ENCODE results near the gene HCFC1R1.

Gene HCFC1R1

GRCh38 chr16:3012828-3013420 lies 10.8 kb downstream of the HCFC1R1 start, which contains the start of gene CLDN9:
Gene CLDN9 (plus strand): TSS chr16:3012923. CDS start chr16:3013363, 440 bp downstream.
- no peaks in the 10 kb centered on the region for H3K36me3 Mint-ChIP-seq (ENCODE audit: low read depth)
- no peak within 1 kb of the TSS for H3K4me3 Mint-ChIP-seq
- no peak for DNase-seq (ENCODE audit: low spot score)
- H3K27me3 Mint-ChIP-seq (ENCODE audit: low read depth) = peaks cover 15% of the 10 kb centered on the region
- peaks cover 10% of the 10 kb centered on the region for H3K4me1 Mint-ChIP-seq (ENCODE audit: low read depth)
- no peaks in the 10 kb centered on the region for H3K9me3 Mint-ChIP-seq
- H3K27ac Mint-ChIP-seq = no peak within 1 kb of the TSS

- Mint-ChIP-seq H3K27me3 (ENCODE audit: low read depth) (peaks cover 15% of the 10 kb centered on the region), H3K27ac (no peak overlapping the region), H3K9me3 (no peaks in the 10 kb centered on the region), H3K36me3 (ENCODE audit: low read depth) (no peaks in the 10 kb centered on the region), H3K4me3 (no peak overlapping the region), H3K4me1 (ENCODE audit: low read depth) (peaks cover 17% of the 10 kb centered on the region)
- DNase-seq (ENCODE audit: low spot score) = no peak
Measured at GRCh38 chr16:3012246-3012645, 11.5 kb downstream of the HCFC1R1 start.

- Mint-ChIP-seq H3K9me3 (no peaks in the 10 kb centered on the region), H3K4me1 (ENCODE audit: low read depth) (peaks cover 28% of the 10 kb centered on the region), H3K36me3 (ENCODE audit: low read depth) (peaks cover 5% of the 10 kb centered on the region), H3K27ac (no peak overlapping the region), H3K27me3 (ENCODE audit: low read depth) (peaks cover 16% of the 10 kb centered on the region), H3K4me3 (no peak overlapping the region)
- no peak for DNase-seq (ENCODE audit: low spot score)
Measured at GRCh38 chr16:3010510-3010909, 13.2 kb downstream of the HCFC1R1 start.

- no peak for DNase-seq (ENCODE audit: low spot score)
- Mint-ChIP-seq H3K36me3 (ENCODE audit: low read depth) (peaks cover 5% of the 10 kb centered on the region), H3K27me3 (ENCODE audit: low read depth) (peaks cover 18% of the 10 kb centered on the region), H3K27ac (no peak overlapping the region), H3K9me3 (no peaks in the 10 kb centered on the region), H3K4me1 (ENCODE audit: low read depth) (peaks cover 30% of the 10 kb centered on the region), H3K4me3 (no peak overlapping the region)
Measured at GRCh38 chr16:3009568-3010390, 14.0 kb downstream of the HCFC1R1 start.

GRCh38 chr16:3008690-3009037 lies 15.1 kb downstream of the HCFC1R1 start:
- Mint-ChIP-seq H3K27me3 (ENCODE audit: low read depth) (peaks cover 13% of the 10 kb centered on the region), H3K27ac (no peak overlapping the region), H3K4me3 (peak overlapping the region; percentile 70), H3K36me3 (ENCODE audit: low read depth) (peaks cover 5% of the 10 kb centered on the region), H3K9me3 (no peaks in the 10 kb centered on the region), H3K4me1 (ENCODE audit: low read depth) (peaks cover 32% of the 10 kb centered on the region)
- no peak for DNase-seq (ENCODE audit: low spot score)

- Mint-ChIP-seq H3K27ac (peak overlapping the region; percentile 50), H3K36me3 (ENCODE audit: low read depth) (peaks cover 5% of the 10 kb centered on the region), H3K4me3 (peak overlapping the region; percentile 70), H3K9me3 (no peaks in the 10 kb centered on the region), H3K27me3 (ENCODE audit: low read depth) (peaks cover 13% of the 10 kb centered on the region), H3K4me1 (ENCODE audit: low read depth) (peaks cover 32% of the 10 kb centered on the region)
- peak; percentile 35 for DNase-seq (ENCODE audit: low spot score)
Measured at GRCh38 chr16:3007957-3008689, 15.6 kb downstream of the HCFC1R1 start.

- Mint-ChIP-seq H3K27ac (no peak overlapping the region), H3K36me3 (ENCODE audit: low read depth) (peaks cover 5% of the 10 kb centered on the region), H3K4me3 (peak overlapping the region; percentile 70), H3K27me3 (ENCODE audit: low read depth) (peaks cover 10% of the 10 kb centered on the region), H3K4me1 (ENCODE audit: low read depth) (peaks cover 32% of the 10 kb centered on the region), H3K9me3 (no peaks in the 10 kb centered on the region)
- no peak for DNase-seq (ENCODE audit: low spot score)
Measured at GRCh38 chr16:3007059-3007956, 16.4 kb downstream of the HCFC1R1 start.

GRCh38 chr16:3004781-3005284 lies 18.9 kb downstream of the HCFC1R1 start:
- Mint-ChIP-seq H3K27me3 (ENCODE audit: low read depth) (peaks cover 10% of the 10 kb centered on the region), H3K36me3 (ENCODE audit: low read depth) (peaks cover 5% of the 10 kb centered on the region), H3K4me1 (ENCODE audit: low read depth) (peaks cover 32% of the 10 kb centered on the region), H3K4me3 (peak overlapping the region; percentile 80), H3K27ac (no peak overlapping the region), H3K9me3 (no peaks in the 10 kb centered on the region)
- no peak for DNase-seq (ENCODE audit: low spot score)

GRCh38 chr16:3004319-3004718 lies 19.4 kb downstream of the HCFC1R1 start:
- Mint-ChIP-seq H3K27ac (no peak overlapping the region), H3K4me3 (no peak overlapping the region), H3K4me1 (ENCODE audit: low read depth) (peaks cover 32% of the 10 kb centered on the region), H3K36me3 (ENCODE audit: low read depth) (peaks cover 5% of the 10 kb centered on the region), H3K27me3 (ENCODE audit: low read depth) (peaks cover 10% of the 10 kb centered on the region), H3K9me3 (no peaks in the 10 kb centered on the region)
- peak; percentile 25 for DNase-seq (ENCODE audit: low spot score)

GRCh38 chr16:3003582-3004270 lies 20.0 kb downstream of the HCFC1R1 start:
- H3K27ac Mint-ChIP-seq = peak overlapping the region; percentile 17
- H3K36me3 Mint-ChIP-seq (ENCODE audit: low read depth) = peaks cover 5% of the 10 kb centered on the region
- H3K4me3 Mint-ChIP-seq = peak overlapping the region; percentile 67
- H3K9me3 Mint-ChIP-seq = no peaks in the 10 kb centered on the region
- peak; percentile 98 for DNase-seq (ENCODE audit: low spot score)
- H3K4me1 Mint-ChIP-seq (ENCODE audit: low read depth) = peaks cover 30% of the 10 kb centered on the region
- peaks cover 10% of the 10 kb centered on the region for H3K27me3 Mint-ChIP-seq (ENCODE audit: low read depth)

GRCh38 chr16:3001316-3001715 lies 22.4 kb downstream of the HCFC1R1 start:
- Mint-ChIP-seq H3K27me3 (ENCODE audit: low read depth) (peaks cover 4% of the 10 kb centered on the region), H3K27ac (no peak overlapping the region)

GRCh38 chr16:3000540-3000939 lies 23.2 kb downstream of the HCFC1R1 start:
- Mint-ChIP-seq H3K4me3 (no peak overlapping the region), H3K27me3 (ENCODE audit: low read depth) (peaks cover 4% of the 10 kb centered on the region), H3K27ac (no peak overlapping the region), H3K9me3 (no peaks in the 10 kb centered on the region), H3K36me3 (ENCODE audit: low read depth) (no peaks in the 10 kb centered on the region), H3K4me1 (ENCODE audit: low read depth) (peaks cover 4% of the 10 kb centered on the region)
- DNase-seq (ENCODE audit: low spot score) = no peak

More at GRCh38 chr16:3001316-3001715, 22.4 kb downstream of the HCFC1R1 start:
- H3K9me3 Mint-ChIP-seq = no peaks in the 10 kb centered on the region
- H3K4me1 Mint-ChIP-seq (ENCODE audit: low read depth) = peaks cover 7% of the 10 kb centered on the region
- no peak for DNase-seq (ENCODE audit: low spot score)
- no peak overlapping the region for H3K4me3 Mint-ChIP-seq
- H3K36me3 Mint-ChIP-seq (ENCODE audit: low read depth) = no peaks in the 10 kb centered on the region

GRCh38 chr16:2999929-3000328 lies 23.8 kb downstream of the HCFC1R1 start:
- no peak overlapping the region for H3K4me3 Mint-ChIP-seq
- no peaks in the 10 kb centered on the region for H3K9me3 Mint-ChIP-seq
- peaks cover 3% of the 10 kb centered on the region for H3K27me3 Mint-ChIP-seq (ENCODE audit: low read depth)
- DNase-seq (ENCODE audit: low spot score) = no peak
- peaks cover 3% of the 10 kb centered on the region for H3K4me1 Mint-ChIP-seq (ENCODE audit: low read depth)
- H3K36me3 Mint-ChIP-seq (ENCODE audit: low read depth) = no peaks in the 10 kb centered on the region
- no peak overlapping the region for H3K27ac Mint-ChIP-seq
